WI38 (cell line): Measurements from ENCODE around the gene RNF6.

Source experiments
- H3K4me3 ChIP-seq: 2 replicates; pipeline ENCODE4 v1.5.1; 2011; ENCODE audit warnings: low read depth, mild to moderate bottlenecking, control low read depth, low read length
- TF ChIP-seq, protein P1 (sequence below): IDR thresholded peaks from 2 replicates; pipeline ENCODE4 v1.5.1; 2012; ENCODE audit warnings: low read depth, mild to moderate bottlenecking, control low read depth, low read length

RNF6 gene

DNA sequence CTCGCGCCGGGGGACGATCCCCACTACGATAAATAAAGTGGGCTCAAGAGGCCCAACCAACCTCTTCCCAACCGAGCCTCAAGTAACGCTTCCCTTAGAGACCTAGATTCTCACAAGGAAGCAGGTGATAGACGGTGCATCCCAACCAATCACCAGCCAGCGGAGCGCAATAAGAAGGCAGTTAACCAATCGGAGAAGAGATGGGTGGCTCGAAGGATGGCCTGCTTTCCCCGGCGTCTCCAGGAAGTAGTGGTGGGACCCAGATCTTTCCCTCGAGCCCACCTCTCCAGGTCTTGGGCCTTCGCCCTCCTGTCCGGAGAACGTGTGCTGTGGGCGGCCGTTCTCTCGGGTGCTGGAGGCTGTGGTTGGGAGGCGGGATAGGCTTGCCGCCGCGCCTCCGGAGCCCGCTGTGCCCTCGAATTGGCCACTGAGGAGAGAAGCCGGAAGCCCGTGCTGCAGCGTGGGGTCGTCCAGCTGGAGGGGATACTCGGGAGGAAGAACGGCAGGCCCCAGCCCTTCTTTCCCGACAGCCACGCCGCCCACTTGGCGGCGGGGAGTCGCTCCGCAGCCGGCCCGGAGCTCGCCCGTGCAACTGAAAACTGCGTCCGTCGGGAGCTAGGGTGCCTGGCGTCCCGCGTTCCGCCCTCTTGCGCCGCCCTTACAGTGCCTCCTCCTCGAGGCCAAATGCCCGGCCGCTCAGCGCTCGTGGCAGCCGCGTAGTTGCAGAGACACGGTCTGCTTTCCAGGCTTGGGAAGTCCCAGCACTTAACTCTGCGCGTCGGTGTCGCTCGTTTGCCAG, at the start of gene RNF6:
RNF6 (minus strand) TSS at position 594 of the 799 bp plus-strand sequence. CDS start 2,665 bp downstream, outside the sequence.
- TF ChIP-seq, protein P1, sequence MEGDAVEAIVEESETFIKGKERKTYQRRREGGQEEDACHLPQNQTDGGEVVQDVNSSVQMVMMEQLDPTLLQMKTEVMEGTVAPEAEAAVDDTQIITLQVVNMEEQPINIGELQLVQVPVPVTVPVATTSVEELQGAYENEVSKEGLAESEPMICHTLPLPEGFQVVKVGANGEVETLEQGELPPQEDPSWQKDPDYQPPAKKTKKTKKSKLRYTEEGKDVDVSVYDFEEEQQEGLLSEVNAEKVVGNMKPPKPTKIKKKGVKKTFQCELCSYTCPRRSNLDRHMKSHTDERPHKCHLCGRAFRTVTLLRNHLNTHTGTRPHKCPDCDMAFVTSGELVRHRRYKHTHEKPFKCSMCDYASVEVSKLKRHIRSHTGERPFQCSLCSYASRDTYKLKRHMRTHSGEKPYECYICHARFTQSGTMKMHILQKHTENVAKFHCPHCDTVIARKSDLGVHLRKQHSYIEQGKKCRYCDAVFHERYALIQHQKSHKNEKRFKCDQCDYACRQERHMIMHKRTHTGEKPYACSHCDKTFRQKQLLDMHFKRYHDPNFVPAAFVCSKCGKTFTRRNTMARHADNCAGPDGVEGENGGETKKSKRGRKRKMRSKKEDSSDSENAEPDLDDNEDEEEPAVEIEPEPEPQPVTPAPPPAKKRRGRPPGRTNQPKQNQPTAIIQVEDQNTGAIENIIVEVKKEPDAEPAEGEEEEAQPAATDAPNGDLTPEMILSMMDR, result no peak
- peak within 1 kb of the TSS; percentile 98 for H3K4me3 ChIP-seq

GRCh38 chr13:26270707-26271106, 48.6 kb upstream of the RNF6 start:
- TF ChIP-seq, protein P1, result no peak
- no peak overlapping the region for H3K4me3 ChIP-seq

DNA sequence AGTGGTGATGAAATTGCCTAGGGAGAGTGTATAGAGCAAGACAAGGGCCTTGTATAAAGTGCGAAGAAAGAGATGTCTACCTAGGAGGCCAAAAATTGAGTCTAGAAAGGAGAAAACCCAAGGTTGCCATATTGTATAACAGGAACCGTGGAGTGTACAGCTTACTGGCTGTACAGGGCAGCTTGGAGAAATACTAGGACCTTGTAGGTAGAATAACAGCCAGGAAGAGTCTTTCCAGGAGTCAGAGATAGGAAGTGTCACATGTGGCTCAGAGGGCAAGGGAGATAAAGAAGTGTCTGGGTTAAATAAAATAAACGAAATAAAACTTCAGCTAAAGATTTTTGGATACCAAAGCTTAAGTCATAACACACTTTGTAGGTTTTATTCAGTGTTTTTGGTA, 44.2 kb upstream of the RNF6 start:
- TF ChIP-seq, protein P1, result no peak

GRCh38 chr13:26262156-26262555, 40.0 kb upstream of the RNF6 start:
- no peak overlapping the region for H3K4me3 ChIP-seq
- TF ChIP-seq, protein P1, result no peak

More for the DNA sequence above, 44.2 kb upstream of the RNF6 start:
- H3K4me3 ChIP-seq, result no peak overlapping the region

DNA sequence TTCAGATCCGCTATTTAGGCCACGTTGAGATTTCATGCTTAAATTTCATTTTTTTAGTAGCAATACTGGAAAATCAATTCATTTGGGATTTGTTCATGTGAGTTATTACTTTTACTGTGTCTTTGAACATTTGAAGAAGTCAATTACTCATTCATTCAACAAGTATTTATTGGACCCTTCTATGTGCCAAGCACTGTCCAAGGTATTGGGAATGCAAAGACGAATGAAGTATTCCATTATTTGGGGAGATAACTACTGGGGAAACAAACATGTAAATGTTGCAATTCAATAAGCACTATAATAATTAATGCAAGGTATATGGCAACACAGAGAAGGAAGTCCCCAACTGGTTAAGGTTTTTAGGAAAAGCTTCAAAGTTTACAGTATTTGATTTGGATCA, 37.5 kb upstream of the RNF6 start:
- TF ChIP-seq, protein P1, result no peak
- no peak overlapping the region for H3K4me3 ChIP-seq

DNA sequence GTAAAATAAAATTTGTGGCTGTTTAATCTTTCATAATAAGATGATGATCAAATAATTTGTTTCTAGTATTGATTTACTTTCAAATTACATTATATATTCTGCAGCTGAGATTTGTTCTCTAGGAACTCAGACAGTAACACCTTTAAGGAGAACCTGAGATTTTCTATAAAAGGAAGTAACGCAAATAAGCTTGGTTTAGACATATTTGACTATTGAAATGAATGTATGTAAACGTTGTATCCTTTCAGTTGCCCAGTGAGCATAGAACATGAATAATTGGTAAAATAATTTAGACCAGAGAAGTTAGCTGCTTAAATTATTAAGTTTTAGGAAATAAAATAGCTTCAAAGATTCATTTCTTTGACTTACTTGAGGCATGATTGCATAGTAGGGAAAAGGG, 34.9 kb upstream of the RNF6 start:
- H3K4me3 ChIP-seq, result no peak overlapping the region
- TF ChIP-seq, protein P1, result no peak

GRCh38 chr13:26255691-26256277, 33.7 kb upstream of the RNF6 start:
- TF ChIP-seq, protein P1, result no peak
- peak overlapping the region; percentile 70 for H3K4me3 ChIP-seq
